ENCODE data around the gene CNN2.

The CNN2 gene

GRCh38 chr19:1025960-1026782 is at the start of gene CNN2:
CNN2 (plus strand) TSS chr19:1026608; CDS start chr19:1026662, 54 bp downstream.
- DNase-seq: peak; percentile 25

GRCh38 chr19:977058-977464 is 49.3 kb upstream of the CNN2 start:
- DNase-seq: no peak

- DNase-seq: no peak
These were observed 47.1 kb upstream of the CNN2 start for GRCh38 chr19:979318-979741.

GRCh38 chr19:980133-980998 is 46.0 kb upstream of the CNN2 start:
- DNase-seq: no peak

- peak; percentile 45 for DNase-seq
These were observed 43.7 kb upstream of the CNN2 start for GRCh38 chr19:982567-983170.

- DNase-seq: peak; percentile 74
These were observed 42.0 kb upstream of the CNN2 start, which contains the start of gene WDR18 for GRCh38 chr19:984165-984967. WDR18 (plus strand) TSS chr19:984345; CDS start chr19:984354, 9 bp downstream.

- DNase-seq: no peak
These were observed 40.3 kb upstream of the CNN2 start for GRCh38 chr19:986083-986482.

- no peak for DNase-seq
These were observed 38.3 kb upstream of the CNN2 start for GRCh38 chr19:988081-988480.

GRCh38 chr19:988510-988909 is 37.9 kb upstream of the CNN2 start:
- DNase-seq: no peak

- no peak for DNase-seq
These were observed 36.9 kb upstream of the CNN2 start for GRCh38 chr19:989381-990081.

- DNase-seq: no peak
These were observed 36.3 kb upstream of the CNN2 start for GRCh38 chr19:990119-990571.

GRCh38 chr19:990746-991145 is 35.7 kb upstream of the CNN2 start:
- DNase-seq: no peak

GRCh38 chr19:991174-991931 is 35.1 kb upstream of the CNN2 start:
- no peak for DNase-seq

- no peak for DNase-seq
These were observed 34.3 kb upstream of the CNN2 start for GRCh38 chr19:991932-992669.

GRCh38 chr19:992670-993055 is 33.7 kb upstream of the CNN2 start:
- DNase-seq: no peak

- no peak for DNase-seq
These were observed 33.0 kb upstream of the CNN2 start for GRCh38 chr19:993361-993830.

GRCh38 chr19:993831-994393 is 32.5 kb upstream of the CNN2 start:
- no peak for DNase-seq

- no peak for DNase-seq
These were observed 31.9 kb upstream of the CNN2 start for GRCh38 chr19:994516-994915.

- DNase-seq: no peak
These were observed 31.2 kb upstream of the CNN2 start for GRCh38 chr19:995051-995827.

Data from KG1 (cell line).